Spleen (tissue), 7 donors: ENCODE measurements around the gene PTPRN2.

Experiments used
- POLR2AphosphoS5 ChIP-seq, 3 donors: sonication (generic); formaldehyde crosslinking; IDR thresholded peaks; one replicate each; pipeline ENCODE4 v1.5.1; 2017; ENCODE audit warnings: antibody characterized with exemption in 3 of 3
- TF ChIP-seq, protein P1 (sequence below), 11 experiments: fragments of 200-600 bp in 7 of 11; fragments of 450-650 bp in 4 of 11; sonication (generic) in 4 of 11; IDR thresholded peaks in 8 of 11; conservative IDR thresholded peaks in 3 of 11; 1 replicate in 7 of 11; 2 replicates in 4 of 11; pipeline versions ENCODE4 v1.4.0 to v1.8.0; 2016 to 2021; ENCODE audit warnings: antibody characterized with exemption in 11 of 11, inconsistent platforms in 4 of 11, mild to moderate bottlenecking in 1 of 11
- donor health status: DM: no; HTN: no; CAD: no; lungs with moderate emphysema.
- donor health status: DM: no; HTN: no; CAD: no.
- donor health status: DM: no; HTN: no; CAD: no.

DNA sequence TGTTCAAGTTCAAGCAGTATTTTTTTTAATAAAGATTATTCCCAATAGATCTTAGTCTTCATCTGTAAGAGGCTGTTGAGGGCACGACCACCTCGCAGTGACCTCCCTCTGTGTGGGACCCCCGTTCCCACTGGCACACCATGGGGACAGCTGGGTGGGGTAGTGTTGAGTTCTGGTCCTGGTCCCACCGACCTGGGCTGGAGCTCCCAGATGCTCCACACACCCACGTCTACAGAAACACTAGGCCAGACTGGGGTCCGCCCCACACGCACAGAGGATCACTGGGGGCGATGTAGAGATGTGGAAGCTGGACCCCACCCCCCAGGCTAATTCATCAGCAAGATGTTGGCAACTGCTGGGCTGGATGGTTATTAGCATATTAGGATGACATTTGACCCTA lies 623.6 kb downstream of the PTPRN2 start:
- TF ChIP-seq, protein P1, sequence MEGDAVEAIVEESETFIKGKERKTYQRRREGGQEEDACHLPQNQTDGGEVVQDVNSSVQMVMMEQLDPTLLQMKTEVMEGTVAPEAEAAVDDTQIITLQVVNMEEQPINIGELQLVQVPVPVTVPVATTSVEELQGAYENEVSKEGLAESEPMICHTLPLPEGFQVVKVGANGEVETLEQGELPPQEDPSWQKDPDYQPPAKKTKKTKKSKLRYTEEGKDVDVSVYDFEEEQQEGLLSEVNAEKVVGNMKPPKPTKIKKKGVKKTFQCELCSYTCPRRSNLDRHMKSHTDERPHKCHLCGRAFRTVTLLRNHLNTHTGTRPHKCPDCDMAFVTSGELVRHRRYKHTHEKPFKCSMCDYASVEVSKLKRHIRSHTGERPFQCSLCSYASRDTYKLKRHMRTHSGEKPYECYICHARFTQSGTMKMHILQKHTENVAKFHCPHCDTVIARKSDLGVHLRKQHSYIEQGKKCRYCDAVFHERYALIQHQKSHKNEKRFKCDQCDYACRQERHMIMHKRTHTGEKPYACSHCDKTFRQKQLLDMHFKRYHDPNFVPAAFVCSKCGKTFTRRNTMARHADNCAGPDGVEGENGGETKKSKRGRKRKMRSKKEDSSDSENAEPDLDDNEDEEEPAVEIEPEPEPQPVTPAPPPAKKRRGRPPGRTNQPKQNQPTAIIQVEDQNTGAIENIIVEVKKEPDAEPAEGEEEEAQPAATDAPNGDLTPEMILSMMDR (IDR thresholded peaks at IDR 0.05 in 8 of 11, conservative IDR thresholded peaks at IDR 0.05 in 3 of 11), result no peak
- no peak for TF ChIP-seq POLR2AphosphoS5 (IDR thresholded peaks at IDR 0.05)
